ENCODE results near the gene TRMT2B. TPM values are rescaled to one million over a fixed set of nuclear protein-coding genes. Genes with fewer than 3 reads are reported as not detected.
"Not testable (repeated sequence)": the region's sequence is repeated elsewhere in the genome, so short reads cannot be mapped to it uniquely, and the experiment has no call there.

The TRMT2B gene
- total RNA-seq, 1 experiment from 2014 or later = 13.7 TPM

GRCh38 chrX:101051153-101051548, 760 bp downstream of the TRMT2B start:
- no peaks in the 10 kb centered on the region for H3K9me3 ChIP-seq (replicated peaks)
- no peaks in the 10 kb centered on the region for H3K36me3 ChIP-seq
- no peak for DNase-seq (ENCODE audit: low read depth in 1 of 2, low spot score in 2 of 2)
- peaks cover 7% of the 10 kb centered on the region for H3K4me1 ChIP-seq (replicated peaks)
- peak overlapping the region; percentile 74 for H3K27ac ChIP-seq
- peak overlapping the region; percentile 57 for H3K4me3 ChIP-seq
- H3K27me3 ChIP-seq (replicated peaks) = no peaks in the 10 kb centered on the region

- Histone ChIP-seq H3K4me3 (no peak overlapping the region), H3K9me3 (replicated peaks) (no peaks in the 10 kb centered on the region), H3K27me3 (replicated peaks) (no peaks in the 10 kb centered on the region), H3K4me1 (replicated peaks) (peaks cover 3% of the 10 kb centered on the region; the same call in 1 of the 2 replicates), H3K36me3 (no peaks in the 10 kb centered on the region), H3K27ac (no peak overlapping the region)
- no peak for DNase-seq (ENCODE audit: low read depth in 1 of 2, low spot score in 2 of 2)
Measured at GRCh38 chrX:101040197-101040596, 11.7 kb downstream of the TRMT2B start.

- Histone ChIP-seq H3K4me1 (replicated peaks) (peaks cover 3% of the 10 kb centered on the region; the same call in 1 of the 2 replicates), H3K36me3 (no peaks in the 10 kb centered on the region), H3K27me3 (replicated peaks) (no peaks in the 10 kb centered on the region), H3K4me3 (no peak overlapping the region), H3K27ac (no peak overlapping the region), H3K9me3 (replicated peaks) (no peaks in the 10 kb centered on the region)
- DNase-seq (ENCODE audit: low read depth in 1 of 2, low spot score in 2 of 2) = no peak
Measured at GRCh38 chrX:101037231-101037630, 14.7 kb downstream of the TRMT2B start.

- DNase-seq (ENCODE audit: low read depth in 1 of 2, low spot score in 2 of 2) = no peak
- Histone ChIP-seq H3K4me3 (no peak overlapping the region), H3K9me3 (replicated peaks) (no peaks in the 10 kb centered on the region), H3K36me3 (no peaks in the 10 kb centered on the region), H3K27me3 (replicated peaks) (no peaks in the 10 kb centered on the region), H3K4me1 (replicated peaks) (no peaks in the 10 kb centered on the region), H3K27ac (no peak overlapping the region)
Measured at GRCh38 chrX:101029665-101030064, 22.2 kb downstream of the TRMT2B start.

GRCh38 chrX:101028562-101028961, 23.3 kb downstream of the TRMT2B start:
- Histone ChIP-seq H3K4me3 (no peak overlapping the region), H3K27ac (no peak overlapping the region), H3K36me3 (no peaks in the 10 kb centered on the region), H3K9me3 (replicated peaks) (no peaks in the 10 kb centered on the region), H3K4me1 (replicated peaks) (no peaks in the 10 kb centered on the region), H3K27me3 (replicated peaks) (no peaks in the 10 kb centered on the region)
- no peak for DNase-seq (ENCODE audit: low read depth in 1 of 2, low spot score in 2 of 2)

- no peak for DNase-seq (ENCODE audit: low read depth in 1 of 2, low spot score in 2 of 2)
- Histone ChIP-seq H3K27ac (no peak overlapping the region), H3K4me1 (replicated peaks) (no peaks in the 10 kb centered on the region), H3K27me3 (replicated peaks) (no peaks in the 10 kb centered on the region), H3K9me3 (replicated peaks) (no peaks in the 10 kb centered on the region), H3K36me3 (0 out of 2 replicates have a peak, but pooled peaks cover 2% of the 10 kb centered on the region), H3K4me3 (no peak overlapping the region)
Measured at GRCh38 chrX:101025126-101025525, 26.8 kb downstream of the TRMT2B start.

GRCh38 chrX:101022020-101022419, 29.9 kb downstream of the TRMT2B start:
- Histone ChIP-seq H3K9me3 (replicated peaks) (no peaks in the 10 kb centered on the region), H3K27ac (no peak overlapping the region), H3K4me3 (no peak overlapping the region), H3K36me3 (0 out of 2 replicates have a peak, but pooled peaks cover 2% of the 10 kb centered on the region), H3K4me1 (replicated peaks) (no peaks in the 10 kb centered on the region), H3K27me3 (replicated peaks) (no peaks in the 10 kb centered on the region)
- DNase-seq (ENCODE audit: low read depth in 1 of 2, low spot score in 2 of 2) = no peak

- DNase-seq (ENCODE audit: low read depth in 1 of 2, low spot score in 2 of 2); H3K27ac ChIP-seq; H3K4me1 ChIP-seq (replicated peaks); H3K4me3 ChIP-seq; H3K27me3 ChIP-seq (replicated peaks); H3K36me3 ChIP-seq; H3K9me3 ChIP-seq (replicated peaks): not testable (repeated sequence)
Measured at GRCh38 chrX:101012031-101012430, 39.9 kb downstream of the TRMT2B start.

GRCh38 chrX:101009090-101009489, 42.8 kb downstream of the TRMT2B start:
- no peak overlapping the region for H3K4me3 ChIP-seq
- H3K36me3 ChIP-seq = no peaks in the 10 kb centered on the region
- DNase-seq (ENCODE audit: low read depth in 1 of 2, low spot score in 2 of 2) = no peak
- no peak overlapping the region for H3K27ac ChIP-seq
- H3K4me1 ChIP-seq (replicated peaks) = no peaks in the 10 kb centered on the region
- H3K27me3 ChIP-seq (replicated peaks) = no peaks in the 10 kb centered on the region
- no peaks in the 10 kb centered on the region for H3K9me3 ChIP-seq (replicated peaks)

GRCh38 chrX:100999451-100999850, 52.5 kb downstream of the TRMT2B start:
- DNase-seq (ENCODE audit: low read depth in 1 of 2, low spot score in 2 of 2) = no peak
- H3K4me1 ChIP-seq (replicated peaks) = peaks cover 10% of the 10 kb centered on the region
- no peaks in the 10 kb centered on the region for H3K9me3 ChIP-seq (replicated peaks)
- H3K4me3 ChIP-seq = no peak overlapping the region
- H3K36me3 ChIP-seq = no peaks in the 10 kb centered on the region
- H3K27me3 ChIP-seq (replicated peaks) = no peaks in the 10 kb centered on the region
- H3K27ac ChIP-seq = no peak overlapping the region

- Histone ChIP-seq H3K27ac (no peak overlapping the region; the same call in 1 of the 2 replicates), H3K4me3 (no peak overlapping the region), H3K9me3 (replicated peaks) (no peaks in the 10 kb centered on the region), H3K36me3 (no peaks in the 10 kb centered on the region), H3K27me3 (replicated peaks) (no peaks in the 10 kb centered on the region), H3K4me1 (replicated peaks) (peaks cover 13% of the 10 kb centered on the region)
- peak; percentile 19 to 49 for DNase-seq (ENCODE audit: low read depth in 1 of 2, low spot score in 2 of 2)
Measured at GRCh38 chrX:100995469-100995868, 56.4 kb downstream of the TRMT2B start.

GRCh38 chrX:100994352-100995281, 57.3 kb downstream of the TRMT2B start:
- Histone ChIP-seq H3K4me3 (no peak overlapping the region), H3K9me3 (replicated peaks) (no peaks in the 10 kb centered on the region), H3K27ac (no peak overlapping the region), H3K36me3 (no peaks in the 10 kb centered on the region), H3K4me1 (replicated peaks) (peaks cover 13% of the 10 kb centered on the region), H3K27me3 (replicated peaks) (no peaks in the 10 kb centered on the region)
- DNase-seq (ENCODE audit: low read depth in 1 of 2, low spot score in 2 of 2) = no peak

- DNase-seq (ENCODE audit: low read depth in 1 of 2, low spot score in 2 of 2) = no peak
- H3K27me3 ChIP-seq (replicated peaks) = no peaks in the 10 kb centered on the region
- H3K36me3 ChIP-seq = no peaks in the 10 kb centered on the region
- H3K9me3 ChIP-seq (replicated peaks) = no peaks in the 10 kb centered on the region
- H3K4me3 ChIP-seq = no peak overlapping the region
- H3K27ac ChIP-seq = no peak overlapping the region
- H3K4me1 ChIP-seq (replicated peaks) = peaks cover 10% of the 10 kb centered on the region
Measured at GRCh38 chrX:100990139-100990538, 61.8 kb downstream of the TRMT2B start.

- H3K4me1 ChIP-seq (replicated peaks) = peaks cover 15% of the 10 kb centered on the region
- no peaks in the 10 kb centered on the region for H3K9me3 ChIP-seq (replicated peaks)
- no peak overlapping the region for H3K27ac ChIP-seq
- no peak for DNase-seq (ENCODE audit: low read depth in 1 of 2, low spot score in 2 of 2)
- H3K36me3 ChIP-seq = no peaks in the 10 kb centered on the region
- H3K4me3 ChIP-seq = no peak overlapping the region
- H3K27me3 ChIP-seq (replicated peaks) = no peaks in the 10 kb centered on the region
Measured at GRCh38 chrX:100984818-100985217, 67.1 kb downstream of the TRMT2B start.

Measured in SJSA1 (cell line).